Stimulated activated CD8-positive, alpha-beta memory T cell treated with anti-CD3 and anti-CD28 coated beads, Interleukin-15, amount 100 ng/mL, for 48 hours (primary cell): ENCODE measurements around the gene TAMM41.
"Not testable (repeated sequence)": the region's sequence is repeated elsewhere in the genome, so short reads cannot be mapped to it uniquely, and the experiment has no call there.

Experiments
- DNase-seq, 2 donors: peaks; one replicate each; pipeline ENCODE4 v3.0.0-alpha.2; 2020; ENCODE audit warnings: low read depth in 2 of 2

TAMM41 gene

DNA sequence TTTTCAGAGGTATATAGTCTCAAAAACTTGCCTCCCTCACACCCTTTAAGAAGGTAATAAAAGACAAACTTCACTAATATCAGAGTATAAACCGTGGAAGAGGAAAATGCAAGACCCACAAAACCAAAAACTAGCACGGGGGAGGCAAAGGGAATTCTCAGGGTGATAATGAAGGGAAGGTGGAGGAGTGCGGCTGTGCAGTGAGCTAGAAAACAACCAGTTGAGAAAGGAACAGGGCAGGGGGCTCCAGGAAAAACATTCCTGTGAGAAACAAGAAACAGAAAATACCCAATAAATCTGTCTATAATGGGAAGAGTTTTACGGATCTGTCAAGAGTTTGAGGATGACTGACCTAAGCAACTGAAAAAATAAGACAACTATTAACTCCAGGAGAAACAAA lies 31.6 kb downstream of the TAMM41 start:
- no peak for DNase-seq

DNA sequence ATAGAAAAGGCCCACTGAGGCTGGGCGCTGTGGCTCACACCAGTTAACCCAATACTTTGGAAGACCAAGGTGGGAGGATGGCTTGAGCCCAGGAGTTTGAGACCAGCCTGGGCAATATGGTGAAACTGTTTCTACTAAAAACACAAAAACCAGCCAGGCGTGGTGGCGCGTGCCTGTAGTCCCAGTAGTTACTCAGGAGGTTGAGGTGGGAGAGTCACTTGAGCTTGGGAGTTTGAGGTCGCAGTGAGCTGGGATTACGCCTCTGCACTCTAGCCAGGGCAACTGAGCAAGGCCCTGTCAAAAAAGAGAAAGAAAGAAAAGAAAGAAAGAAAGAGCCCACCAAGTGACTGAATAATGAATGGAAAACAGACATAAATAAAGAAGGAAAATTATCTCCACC lies 32.0 kb downstream of the TAMM41 start:
- DNase-seq: no peak

DNA sequence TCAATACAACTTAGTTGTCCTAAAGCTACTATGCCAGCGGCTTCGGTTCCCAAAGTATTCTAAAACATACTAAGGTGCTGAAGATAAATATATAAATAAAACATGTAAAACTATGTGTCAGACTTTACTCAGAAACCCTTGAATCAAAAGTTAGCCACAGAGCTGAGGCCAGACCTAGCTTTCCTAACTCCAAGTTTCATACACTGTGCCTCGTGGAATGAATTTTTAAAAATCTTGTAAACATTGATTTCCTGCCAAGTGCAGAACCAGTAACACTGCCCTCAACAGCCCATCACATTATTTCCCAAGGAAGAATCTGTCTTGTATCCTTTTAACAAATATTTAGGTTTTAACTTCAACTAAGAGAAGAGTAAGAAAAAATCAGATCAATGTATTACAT lies 36.4 kb downstream of the TAMM41 start:
- DNase-seq: no peak

DNA sequence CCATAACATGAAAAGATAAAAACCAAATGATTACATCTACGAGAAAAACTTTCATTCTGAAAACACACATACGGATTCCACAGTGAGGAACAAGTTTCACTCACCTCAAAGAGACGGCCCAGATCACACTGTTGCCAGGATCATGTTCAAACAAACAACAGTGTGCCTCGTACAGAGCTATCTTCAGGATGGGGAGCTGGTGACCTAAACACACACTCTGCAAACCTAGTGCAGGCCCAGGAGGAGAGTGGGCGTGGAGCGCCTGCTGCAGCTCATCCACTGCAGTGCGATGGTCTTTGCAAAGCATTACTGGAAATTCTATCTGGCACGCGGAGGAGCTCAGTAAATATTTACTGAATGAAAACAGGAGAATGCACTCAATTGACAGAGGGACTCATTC lies 38.5 kb downstream of the TAMM41 start:
- no peak for DNase-seq

DNA sequence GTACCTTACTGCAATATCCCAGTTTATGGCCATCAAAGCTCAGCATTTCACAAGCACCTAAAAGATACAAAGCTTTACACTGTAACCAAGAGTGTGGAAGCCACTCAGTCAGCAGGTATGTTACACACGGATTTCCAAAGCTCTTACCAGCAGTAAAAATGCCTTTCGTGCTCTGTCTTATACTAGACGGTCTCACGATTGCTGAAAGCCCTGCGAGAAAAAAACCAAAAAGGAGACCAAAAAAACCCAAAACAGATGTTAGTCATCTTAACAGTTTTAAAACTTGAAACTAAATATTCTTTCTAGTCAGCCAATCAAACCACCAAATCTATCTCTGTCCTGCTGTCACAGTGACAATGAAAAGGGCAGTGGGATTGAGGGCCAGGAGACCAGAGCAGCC lies 39.0 kb downstream of the TAMM41 start:
- DNase-seq: no peak

DNA sequence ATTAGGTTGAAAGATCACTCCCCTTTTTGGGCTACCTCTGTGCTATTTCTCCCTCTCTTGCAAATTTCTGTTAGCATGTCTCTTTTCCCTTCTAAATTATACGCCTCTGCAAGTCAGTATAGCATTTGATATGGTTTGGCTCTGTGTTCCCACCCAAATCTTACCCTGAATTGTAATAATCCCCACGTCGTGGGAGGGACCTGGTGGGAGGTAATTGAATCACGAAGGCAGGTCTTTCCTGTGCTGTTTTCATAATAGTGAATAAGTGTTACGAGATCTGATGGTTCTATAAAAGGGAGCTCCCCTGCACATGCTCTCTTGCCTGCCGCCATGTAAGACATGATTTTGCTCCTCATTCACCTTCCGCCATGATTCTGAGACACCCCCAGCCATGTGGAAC lies 41.0 kb downstream of the TAMM41 start:
- DNase-seq: no peak

DNA sequence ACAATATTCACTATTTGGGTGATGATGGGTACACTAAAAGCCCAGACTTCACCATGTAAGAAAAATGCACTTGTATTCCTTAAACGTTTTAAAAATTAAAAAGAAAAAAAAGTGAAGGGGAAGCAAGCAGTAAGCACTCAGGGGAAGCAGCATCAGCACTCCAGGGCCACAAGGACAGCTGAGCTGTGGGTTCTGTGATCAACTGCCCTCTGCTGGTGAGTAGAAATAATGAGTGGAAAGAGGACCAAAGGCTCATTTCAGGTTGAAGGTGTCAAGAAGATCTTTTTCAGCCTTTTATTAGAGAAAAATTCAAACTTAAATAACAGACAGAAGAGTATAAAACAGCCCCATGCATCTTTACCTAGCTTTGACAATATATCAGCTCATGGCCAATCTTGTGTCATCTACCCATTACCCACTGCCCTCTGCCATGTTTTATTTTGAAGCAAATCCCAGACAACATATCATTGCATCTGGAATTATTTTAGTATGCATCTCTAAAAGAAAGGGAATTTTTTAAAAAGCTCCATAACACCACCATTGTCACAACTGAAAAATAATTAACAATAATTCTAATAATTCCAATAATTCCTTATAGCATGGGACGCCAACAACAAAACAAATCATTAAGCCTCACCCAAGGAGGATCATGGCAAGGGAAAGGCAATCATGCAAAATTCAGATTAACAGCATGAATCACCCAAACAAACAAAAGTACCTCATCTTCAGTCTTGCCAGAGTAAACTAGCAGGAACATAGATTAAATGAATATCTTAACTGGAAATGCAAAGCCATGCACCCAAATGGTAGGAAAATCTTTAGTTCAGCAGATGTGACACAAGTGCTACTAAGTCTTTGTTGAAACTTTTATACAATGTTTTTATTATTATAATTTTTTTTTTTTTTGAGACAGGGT lies 42.5 kb downstream of the TAMM41 start:
- peak in 1 of 2 donors; percentile 5 for DNase-seq

DNA sequence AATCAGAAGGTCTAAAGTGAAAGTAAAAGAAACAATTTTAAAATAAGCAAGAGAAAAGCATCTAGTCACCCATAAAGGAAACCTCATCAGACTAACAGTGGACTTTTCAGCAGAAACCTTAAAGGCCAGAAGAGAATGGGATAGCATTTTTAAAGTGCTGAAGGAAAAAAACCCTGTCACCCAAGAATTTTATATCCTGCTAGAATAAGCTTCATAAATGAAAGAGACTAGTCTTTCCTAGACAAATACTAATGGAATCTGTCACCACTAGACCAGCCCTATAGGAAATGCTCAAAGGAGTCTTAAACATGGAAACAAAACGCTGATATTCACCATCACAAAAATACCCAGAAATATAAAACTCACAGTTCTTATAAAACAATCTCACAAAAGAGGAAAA lies 46.9 kb downstream of the TAMM41 start:
- no peak for DNase-seq

DNA sequence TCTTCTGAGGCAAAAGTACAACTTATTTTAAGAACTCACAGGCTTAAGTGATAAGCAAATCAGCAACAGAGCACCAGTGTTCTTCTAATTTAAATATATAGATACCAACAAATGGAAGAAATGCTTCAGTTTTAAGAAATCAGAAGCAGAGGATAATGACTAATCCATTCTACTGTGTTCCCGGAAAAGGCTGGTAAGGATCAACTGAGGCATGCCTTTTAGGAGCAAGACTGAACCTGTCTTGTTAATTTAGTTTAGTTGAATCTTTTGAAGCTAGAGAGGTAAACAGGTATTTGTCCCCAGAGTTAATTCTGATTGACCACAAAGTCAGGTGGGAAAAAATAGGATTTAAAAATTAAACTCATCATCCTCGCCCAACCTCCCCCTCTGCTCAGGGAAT lies 51.8 kb downstream of the TAMM41 start:
- no peak for DNase-seq

DNA sequence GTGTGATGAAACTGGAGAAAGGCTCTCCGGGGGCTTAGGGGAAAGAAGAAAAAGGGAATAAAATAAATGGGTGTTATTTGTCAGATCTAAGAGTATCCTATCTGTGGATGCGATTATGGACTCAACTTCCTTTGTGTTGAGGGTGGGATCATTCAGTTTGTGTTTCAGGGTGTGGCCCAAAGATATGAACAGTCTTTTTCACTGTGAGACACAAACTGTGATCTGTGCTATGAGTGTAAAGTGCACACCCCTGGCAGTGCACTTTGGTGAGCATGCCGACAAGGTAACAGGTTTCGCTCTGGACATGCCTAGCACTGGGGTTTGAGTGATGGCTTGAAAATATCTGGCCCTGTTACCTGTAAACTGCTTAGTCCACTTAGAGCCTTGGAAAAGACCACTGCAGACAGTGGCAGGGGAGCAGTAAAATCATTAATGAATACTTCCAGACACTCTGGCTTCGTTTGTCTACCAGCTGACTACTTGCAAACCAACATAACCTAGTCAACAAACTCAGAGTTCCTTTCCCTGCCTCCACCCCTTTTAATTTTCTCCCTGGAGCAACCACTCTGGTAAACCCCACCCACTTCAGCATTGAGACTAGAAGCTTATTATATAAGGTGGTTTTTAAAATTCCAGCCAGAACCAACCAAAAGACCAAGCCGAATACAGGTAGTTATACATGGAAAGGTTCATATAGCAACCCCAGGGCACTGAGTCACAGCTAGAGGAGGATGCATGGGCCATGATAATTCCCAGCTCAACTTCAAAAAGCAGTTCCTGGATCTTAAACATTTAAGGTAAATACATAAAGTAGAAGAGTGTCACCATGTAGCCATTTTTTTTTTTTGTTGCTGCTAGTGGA lies 55.1 kb downstream of the TAMM41 start:
- no peak for DNase-seq

DNA sequence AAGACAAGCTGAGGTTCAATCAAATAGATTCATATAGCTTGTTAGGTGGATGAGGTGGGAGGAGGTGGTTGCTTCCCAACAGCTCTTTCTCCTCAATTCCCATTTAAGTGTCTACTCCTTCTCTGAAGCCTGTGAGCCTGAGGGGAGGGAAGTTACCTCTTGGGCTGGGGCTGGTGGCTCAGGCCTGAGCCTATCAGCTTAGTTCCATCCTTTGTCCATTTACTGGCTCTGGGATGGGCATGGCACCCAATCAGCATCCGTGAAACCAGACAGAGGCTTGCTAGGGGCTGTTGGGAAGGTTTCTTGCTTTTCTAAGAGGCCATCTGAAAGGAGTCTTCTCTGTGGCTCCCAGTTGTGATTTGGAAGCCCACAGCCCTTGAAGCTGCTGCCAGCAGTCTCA lies 57.3 kb downstream of the TAMM41 start:
- no peak for DNase-seq

DNA sequence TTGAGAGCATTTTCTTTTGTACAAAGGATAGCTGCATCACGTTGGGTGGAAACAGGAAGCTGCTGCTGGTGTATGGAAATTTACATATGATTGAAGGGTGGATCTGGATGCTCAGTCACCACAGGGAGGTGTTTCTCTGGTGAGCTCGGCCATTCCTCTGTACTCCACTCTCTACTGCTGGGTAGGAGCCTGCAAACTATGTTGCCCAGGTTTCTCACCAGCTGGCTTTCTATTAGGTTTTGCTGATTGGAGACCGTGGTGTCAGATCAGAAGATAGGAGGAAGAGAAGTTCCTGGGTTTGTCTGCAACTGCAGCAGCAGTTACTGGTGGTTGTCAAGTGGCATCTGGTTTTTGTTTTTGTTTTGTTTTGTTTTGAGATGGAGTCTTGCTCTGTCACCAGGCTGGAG lies 61.7 kb downstream of the TAMM41 start:
- DNase-seq: no peak

DNA sequence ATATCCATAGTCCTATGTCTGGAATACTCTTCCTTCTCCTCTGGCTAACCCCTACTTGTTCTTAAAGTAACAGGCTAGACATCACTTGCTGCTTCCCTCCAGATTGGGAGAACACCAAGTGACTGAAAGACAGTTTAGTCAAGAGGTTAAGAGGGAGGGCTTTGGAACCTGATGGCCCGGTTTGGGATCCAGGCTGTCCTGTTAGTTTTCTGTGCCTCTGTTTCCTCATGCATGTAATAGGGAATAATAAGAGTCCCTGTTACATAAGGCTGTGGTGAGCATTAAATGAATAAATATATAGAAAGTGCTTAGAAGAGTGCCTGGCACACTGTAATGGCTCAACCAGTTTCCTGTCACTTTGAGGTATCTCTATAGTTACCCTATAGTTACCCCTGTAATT lies 66.3 kb downstream of the TAMM41 start:
- no peak for DNase-seq

DNA sequence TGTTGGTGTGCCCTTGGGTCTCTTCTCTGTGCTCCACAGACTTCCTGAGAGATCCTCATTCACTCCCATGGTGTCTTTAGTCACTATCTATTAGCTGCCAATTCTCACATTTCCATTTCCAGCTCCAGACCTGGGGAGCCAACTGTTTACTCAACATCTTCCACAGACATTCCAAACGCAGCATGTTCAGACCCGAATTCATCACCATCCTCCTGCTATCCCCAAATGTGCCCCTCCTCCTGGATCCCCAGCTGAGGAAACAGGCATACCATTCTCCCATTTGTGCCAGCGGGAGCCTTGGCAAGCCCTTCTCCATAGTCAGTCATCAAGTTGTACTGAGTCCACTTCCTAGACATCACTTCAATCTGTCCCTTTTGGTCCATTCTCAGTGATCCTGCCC lies 67.1 kb downstream of the TAMM41 start:
- no peak for DNase-seq

DNA sequence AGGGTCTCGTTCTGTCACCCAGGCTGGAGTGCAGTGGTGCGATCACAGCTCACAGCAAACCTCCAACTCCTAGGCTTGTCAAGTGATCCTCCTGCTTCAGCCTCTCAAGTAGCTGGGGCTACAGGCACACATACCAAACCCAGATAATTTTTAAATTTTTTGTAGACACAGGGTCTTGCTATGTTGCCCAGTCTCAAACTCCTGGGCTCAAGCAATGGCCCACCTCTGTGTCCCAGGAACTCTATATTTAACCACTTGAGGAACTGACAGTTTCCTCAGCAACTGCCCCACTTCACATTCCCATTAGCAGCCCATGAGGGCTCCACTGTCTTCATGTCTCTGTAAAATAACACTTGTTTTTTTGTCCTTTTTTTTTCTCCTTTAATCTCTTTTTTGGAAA lies 68.4 kb downstream of the TAMM41 start:
- DNase-seq: no peak

DNA sequence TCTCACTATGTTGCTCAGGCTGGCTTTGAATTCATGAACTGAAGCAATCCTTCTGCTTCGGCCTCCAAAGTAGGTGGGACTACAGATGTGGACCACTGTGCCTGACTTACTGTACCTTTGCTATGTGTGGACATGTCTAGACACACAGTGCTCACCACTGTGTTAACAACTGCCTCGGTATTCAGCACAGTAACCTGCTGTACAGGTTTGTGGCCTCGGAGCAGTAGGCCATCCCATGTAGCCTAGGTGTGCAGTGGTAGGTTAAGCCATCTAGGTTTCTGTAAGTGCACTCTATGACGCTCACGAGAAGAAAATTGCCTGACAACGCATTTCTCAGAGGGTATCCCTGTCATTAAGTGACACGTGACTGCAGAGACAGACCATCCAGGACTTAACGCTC lies 70.3 kb downstream of the TAMM41 start:
- no peak for DNase-seq

DNA sequence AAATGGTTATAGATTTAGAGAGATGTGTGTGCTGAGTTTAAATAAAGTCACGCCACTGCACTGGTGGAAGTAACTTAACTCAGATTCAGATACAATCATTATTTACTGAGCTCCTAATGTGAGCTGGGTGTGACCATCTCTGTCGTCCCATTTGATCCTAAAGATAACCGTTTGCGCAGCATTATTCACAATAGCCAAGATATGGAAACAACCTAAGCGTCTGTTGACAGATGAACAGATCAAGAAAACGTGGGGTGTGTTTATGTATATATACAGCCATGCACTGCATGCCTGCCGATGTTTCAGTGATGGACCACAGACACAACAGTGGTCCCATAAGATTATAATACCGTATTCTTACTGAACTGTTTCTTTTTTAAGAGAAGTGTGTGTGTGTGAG lies 71.2 kb downstream of the TAMM41 start:
- DNase-seq: no peak

DNA sequence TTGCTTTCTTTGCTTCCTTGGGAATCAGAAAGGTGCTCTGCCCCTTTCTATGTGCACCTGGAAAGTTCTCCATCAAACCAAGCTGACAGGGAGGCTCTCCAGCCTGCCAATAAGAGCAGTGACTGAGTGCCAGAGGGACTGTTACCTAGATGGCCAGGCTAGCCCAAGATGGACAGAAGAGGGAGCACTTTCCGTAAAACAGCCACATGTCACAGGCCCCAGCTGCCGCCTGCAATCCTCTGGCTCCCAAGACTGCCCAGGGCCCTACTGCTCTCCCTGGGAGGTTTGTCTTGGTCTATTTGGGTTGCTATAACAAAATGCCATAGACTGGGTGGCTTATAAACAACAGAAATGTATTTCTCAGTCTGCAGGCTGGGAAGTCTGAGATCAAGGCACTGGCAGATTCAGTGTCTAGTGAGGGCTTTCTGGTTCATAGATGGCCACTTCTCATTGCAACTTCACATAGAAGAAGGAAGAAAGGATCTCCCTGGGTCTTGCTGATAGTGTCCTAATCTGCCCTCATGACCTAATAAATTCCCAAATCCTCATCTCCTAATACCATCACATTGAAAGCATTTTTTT lies 72.3 kb downstream of the TAMM41 start:
- DNase-seq: no peak

DNA sequence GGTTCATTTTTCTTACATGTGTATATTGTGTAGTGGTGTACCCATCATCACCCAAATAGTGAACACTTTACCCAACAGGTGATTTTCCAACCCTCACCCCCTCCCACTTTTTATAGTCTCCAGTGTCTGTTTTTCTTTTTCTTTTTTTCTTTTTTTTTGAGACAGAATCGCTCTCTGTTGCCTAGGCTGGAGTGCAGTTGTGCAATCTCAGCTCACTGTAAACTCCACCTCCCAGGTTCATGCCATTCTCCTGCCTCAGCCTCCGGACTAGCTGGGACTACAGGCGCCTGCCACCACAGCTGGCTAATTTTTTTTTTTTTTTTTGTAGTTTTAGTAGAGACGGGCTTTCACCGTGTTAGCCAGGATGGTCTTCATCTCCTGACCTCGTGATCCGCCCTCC lies 74.8 kb downstream of the TAMM41 start:
- not testable (repeated sequence) for DNase-seq

DNA sequence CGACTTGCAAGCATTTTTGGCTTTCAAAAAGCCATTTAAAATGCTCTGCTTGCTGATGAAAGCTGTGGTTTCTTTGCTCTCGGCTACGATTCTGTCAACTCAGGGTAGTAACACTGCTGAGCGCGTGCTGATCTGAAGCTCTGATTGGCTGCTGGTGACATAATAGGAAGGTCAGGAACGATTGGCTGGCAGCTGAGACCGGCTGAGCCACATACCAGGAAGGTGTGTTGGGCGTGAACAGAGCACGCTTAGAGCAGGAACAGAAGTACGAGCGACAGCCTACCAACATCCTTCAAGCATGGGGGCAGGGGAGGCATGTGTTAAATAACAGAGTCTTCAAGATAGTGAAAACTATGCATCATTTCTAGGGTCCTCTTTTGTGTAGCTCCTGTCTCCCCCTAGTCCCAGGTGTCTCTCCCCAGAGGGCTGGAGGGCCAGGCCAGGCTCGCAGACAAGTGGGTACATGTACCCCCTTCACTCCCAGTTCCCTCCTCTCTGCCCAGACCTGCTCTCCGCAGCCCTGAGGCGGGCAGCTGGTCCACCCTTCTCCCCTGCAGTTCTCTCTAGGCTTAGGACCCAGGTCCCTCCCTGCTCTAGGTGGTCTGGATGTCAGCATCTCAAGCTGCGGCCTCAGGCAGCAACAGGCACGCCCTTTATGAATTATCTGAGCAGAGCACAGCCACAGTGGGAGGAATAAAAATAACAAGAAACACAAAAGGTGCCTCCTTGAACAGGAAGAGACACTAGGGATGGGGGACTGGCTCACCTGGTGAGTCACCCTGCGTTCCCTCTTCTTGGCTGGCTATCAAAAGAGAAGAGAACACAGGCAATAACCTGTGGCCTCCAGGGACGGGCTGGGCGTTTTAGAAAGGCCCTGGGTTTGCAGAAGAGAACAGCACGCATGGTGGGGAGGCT lies 76.0 kb downstream of the TAMM41 start:
- DNase-seq: peak; percentile 55 to 72

DNA sequence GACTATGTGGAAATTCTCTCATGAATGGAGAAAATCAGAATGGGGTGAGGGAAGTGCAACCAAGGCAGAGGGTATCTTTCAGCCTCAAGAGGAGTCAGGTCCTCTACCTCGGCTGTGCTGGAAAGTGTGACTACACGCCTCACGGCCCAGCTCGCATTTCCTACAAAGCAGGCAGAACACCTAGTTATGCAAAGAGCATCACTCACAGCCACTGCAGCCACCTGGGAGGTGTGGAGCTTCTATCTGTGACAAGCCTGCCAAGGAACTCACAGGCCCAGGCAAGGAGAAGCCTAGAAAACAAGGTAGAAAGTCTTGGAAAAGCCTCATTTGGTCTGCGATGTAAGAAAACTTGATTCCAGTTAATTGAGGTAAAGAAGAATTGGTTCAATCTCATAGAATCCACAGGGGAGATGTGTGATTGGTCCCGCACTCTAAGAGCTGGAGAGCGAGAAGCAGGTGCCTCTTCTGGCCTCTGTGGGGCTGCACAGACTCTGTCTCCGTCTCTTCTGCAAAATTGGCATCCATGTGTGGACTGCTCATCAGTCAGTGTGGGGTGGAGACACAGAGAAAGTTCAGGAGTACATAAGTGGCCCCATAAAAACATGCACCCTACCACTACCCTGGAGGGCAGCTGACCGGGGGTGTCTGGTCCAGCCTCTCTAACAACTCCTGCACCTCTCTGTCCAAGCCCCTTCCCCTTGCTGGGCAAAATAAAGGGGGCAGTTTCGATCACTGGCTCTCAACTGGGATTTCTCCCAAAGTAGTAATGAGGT lies 76.8 kb downstream of the TAMM41 start:
- no peak for DNase-seq
